B cell (primary cell): ENCODE measurements around the gene NUP93. TPM values are rescaled to one million over a fixed set of nuclear protein-coding genes. Genes with fewer than 3 reads are reported as not detected.
A peak's percentile ranks its signal among the peaks of the same experiment; 100 is the strongest.

Experiments used
- ATAC-seq: fragments of 200-7000 bp; cut with Tn5 transposase; one replicate; pipeline ENCODE4 v1.10.0; 2021; ENCODE audit warnings: low read depth, mild to moderate bottlenecking, moderate number of reproducible peaks, moderate library complexity
- CTCF ChIA-PET: fragments of 350-600 bp; sonication (Branson Sonifier 250); formaldehyde crosslinking; loops from one replicate; lab custom pipeline; 2021; ENCODE audit warnings: antibody characterized with exemption, inconsistent platforms; lab: Charles Lee
- POLR2A ChIA-PET: fragments of 350-600 bp; sonication (Branson Sonifier 250); formaldehyde crosslinking; loops from one replicate; lab custom pipeline; 2021; ENCODE audit warnings: antibody characterized with exemption; lab: Charles Lee
- DNase-seq: peaks from one replicate; pipeline ENCODE4 v3.0.0; 2013
- H2AFZ ChIP-seq: 2 replicates; pipeline ENCODE4 v1.6.1; 2012; ENCODE audit warnings: mild to moderate bottlenecking, low read depth, low read length; ENCODE audit not compliant: insufficient read depth, poor library complexity, severe bottlenecking
- H3K27ac ChIP-seq, 2 donors: 1 replicate in 1 of 2; 2 replicates in 1 of 2; pipeline ENCODE4 v1.5.1; 2012 to 2013; ENCODE audit warnings: low read length in 2 of 2, mild to moderate bottlenecking in 2 of 2, moderate library complexity in 1 of 2
- H3K27me3 ChIP-seq, 4 experiments: fragments of 200-600 bp in 1 of 4; sonication (generic) in 1 of 4; replicated peaks in 1 of 4; 1 replicate in 2 of 4; 2 replicates in 2 of 4; pipeline versions ENCODE4 v1.6.1 to v1.7.0; 2013 to 2016; ENCODE audit warnings: low read length in 3 of 4, mild to moderate bottlenecking in 2 of 4, mixed read lengths in 1 of 4, moderate library complexity in 1 of 4; ENCODE audit not compliant: insufficient read depth in 4 of 4, control insufficient read depth in 3 of 4; ENCODE audit errors: control extremely low read depth in 1 of 4
- H3K36me3 ChIP-seq, 2 experiments: replicated peaks in 1 of 2; 1 replicate in 1 of 2; 2 replicates in 1 of 2; pipeline versions ENCODE4 v1.6.1 to v1.7.1; 2013; ENCODE audit warnings: low read length in 1 of 2; ENCODE audit not compliant: insufficient read depth in 2 of 2, control insufficient read depth in 1 of 2; ENCODE audit errors: control extremely low read depth in 1 of 2, extremely low read depth in 1 of 2
- H3K4me1 ChIP-seq, 2 donors: fragments of 200-600 bp in 1 of 2; sonication (generic) in 1 of 2; 1 replicate in 1 of 2; 2 replicates in 1 of 2; pipeline versions ENCODE4 v1.5.1 to v1.6.1; 2013 to 2017; ENCODE audit warnings: low read length in 2 of 2; ENCODE audit not compliant: control insufficient read depth in 2 of 2, insufficient read depth in 2 of 2
- H3K4me2 ChIP-seq: replicated peaks from 2 replicates; pipeline ENCODE3; 2012; ENCODE audit warnings: mild to moderate bottlenecking, low read depth, low read length; ENCODE audit not compliant: poor library complexity, severe bottlenecking
- H3K4me3 ChIP-seq, 5 experiments: fragments of 200-600 bp in 1 of 5; sonication (generic) in 1 of 5; 1 replicate in 3 of 5; 2 replicates in 2 of 5; pipeline versions ENCODE4 v1.5.1 to v1.7.0; 2011 to 2016; ENCODE audit warnings: low read length in 4 of 5, mild to moderate bottlenecking in 4 of 5, low read depth in 2 of 5, control low read depth in 1 of 5, moderate library complexity in 1 of 5; ENCODE audit not compliant: insufficient read depth in 1 of 5; ENCODE audit errors: control extremely low read depth in 1 of 5, extremely low read depth in 1 of 5
- H3K79me2 ChIP-seq: fragments of 200-600 bp; sonication (generic); one replicate; pipeline ENCODE4 v1.6.0; 2016; ENCODE audit warnings: low read length; ENCODE audit not compliant: control insufficient read depth, insufficient read depth
- H3K9ac ChIP-seq: fragments of 200-600 bp; sonication (generic); 2 replicates; pipeline ENCODE4 v1.6.1; 2017; ENCODE audit warnings: mild to moderate bottlenecking, low read length, moderate library complexity
- H3K9me3 ChIP-seq, 3 donors: one replicate each; pipeline versions ENCODE4 v1.6.1 to v1.7.1; 2013; ENCODE audit warnings: low read length in 2 of 3; ENCODE audit not compliant: control insufficient read depth in 2 of 3, insufficient read depth in 1 of 3; ENCODE audit errors: control extremely low read depth in 1 of 3
- H4K20me1 ChIP-seq: 2 replicates; pipeline ENCODE4 v1.6.0; 2012; ENCODE audit warnings: mild to moderate bottlenecking, low read length; ENCODE audit not compliant: insufficient read depth, control insufficient read depth, poor library complexity, severe bottlenecking
- H3K27ac Mint-ChIP-seq: one replicate; pipeline ENCODE4 v1.8.0; 2021; ENCODE audit warnings: mixed read lengths
- H3K27me3 Mint-ChIP-seq: one replicate; pipeline ENCODE4 v1.8.0; 2021; ENCODE audit warnings: mixed read lengths
- H3K4me1 Mint-ChIP-seq: one replicate; pipeline ENCODE4 v1.8.0; 2021; ENCODE audit warnings: mixed read lengths
- H3K4me3 Mint-ChIP-seq: one replicate; pipeline ENCODE4 v1.8.0; 2021; ENCODE audit warnings: mixed read lengths
- H3K9me3 Mint-ChIP-seq: one replicate; pipeline ENCODE4 v1.8.0; 2022; ENCODE audit warnings: mixed read lengths; ENCODE audit not compliant: insufficient read depth
- CTCF ChIP-seq: fragments of 200-600 bp; IDR thresholded peaks from one replicate; pipeline ENCODE4 v1.8.0; 2022; ENCODE audit warnings: antibody characterized with exemption, mild to moderate bottlenecking
- EZH2 ChIP-seq: IDR thresholded peaks from 2 replicates; pipeline ENCODE4 v1.6.1; 2012; ENCODE audit warnings: borderline replicate concordance, low read depth, mild to moderate bottlenecking, moderate library complexity, low read length; ENCODE audit not compliant: insufficient read depth, poor library complexity, severe bottlenecking
- WGBS: methylation state at CpG from one replicate; pipeline ENCODE4 v1.1.5; 2013; ENCODE audit warnings: missing lambda C conversion rate; ENCODE audit not compliant: insufficient coverage; 5-methylcytosine and 5-hydroxymethylcytosine counted together
- intact Hi-C: fragments of 100-400 bp; cut with micrococcal nuclease; formaldehyde crosslinking; loops from one replicate; pipeline ENCODE4 v1.10.0; 2022
- polyA plus RNA-seq: library from polyadenylated mRNA; depleted of rRNA; stranded (reverse); fragments of >200 nt; gene quantifications from 2 replicates; pipeline ENCODE4 v1.2.3, GENCODE V29; 2012
- total RNA-seq, 2 donors: library from RNA; stranded (reverse); fragments of 120-200 nt in 1 of 2; gene quantifications; 1 replicate in 1 of 2; 2 replicates in 1 of 2; pipeline versions ENCODE4 v1.2.3 to v1.2.4, GENCODE V29; 2013 to 2022

NUP93 gene
- total and polyA plus RNA-seq, 2 donors (not counting 1 experiment from before 2014, with no cell fraction given) = 23.6 to 64.6 TPM

- Histone ChIP-seq H3K4me3 (no peak overlapping the region), H3K27ac (peak overlapping the region in 1 of 2 donors; percentile 21), H3K79me2 (no peaks in the 10 kb centered on the region), H3K4me1 (peaks cover 15 to 57% of the 10 kb centered on the region in 2 donors), H3K36me3 (no peaks in the 10 kb centered on the region), H3K4me2 (no peak overlapping the region), H2AFZ (no peak overlapping the region), H3K9ac (no peak overlapping the region), H3K27me3 (no peaks in the 10 kb centered on the region), H3K9me3 (no peaks in the 10 kb centered on the region), H4K20me1 (no peaks in the 10 kb centered on the region)
- ATAC-seq (no peak), DNase-seq (peak; percentile 53)
- Mint-ChIP-seq H3K27ac (peak overlapping the region; percentile 15), H3K9me3 (no peaks in the 10 kb centered on the region), H3K4me1 (peaks cover 34% of the 10 kb centered on the region), H3K27me3 (no peaks in the 10 kb centered on the region), H3K4me3 (no peak overlapping the region)
- TF ChIP-seq CTCF (no peak), EZH2 (no peak)
- WGBS = 19% methylated on average over 4 of the region's 14 CpGs
- CTCF ChIA-PET = interaction anchor here (1.7 to 1.8 kb wide), 3 partner anchors 11 to 226 kb away, joined by 4 to 6 read pairs (median 6); no protein-coding TSS in a partner anchor
- POLR2A ChIA-PET = no interaction called here
- intact Hi-C loops = no loop called here
Measured at GRCh38 chr16:56858374-56858773, 128.4 kb downstream of the NUP93 start.

DNA sequence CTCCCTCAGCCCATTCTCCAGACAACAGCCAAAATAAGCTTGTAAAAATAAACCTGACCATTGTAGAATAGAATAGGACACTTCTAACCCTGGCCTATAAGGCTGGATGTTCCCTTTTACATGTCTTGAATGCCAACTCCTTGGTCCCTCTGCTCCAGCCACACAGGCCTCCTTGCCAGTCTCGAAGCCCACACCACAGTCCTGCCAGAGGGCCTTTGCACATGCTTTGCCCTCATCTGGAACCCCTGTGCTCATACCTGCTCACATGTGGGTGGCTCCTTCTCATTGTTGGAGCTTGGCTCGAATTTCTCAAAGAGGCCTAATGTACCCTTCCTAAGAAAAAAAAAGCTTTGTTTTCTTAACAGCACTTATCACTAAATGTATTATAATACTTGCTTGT is 129.7 kb downstream of the NUP93 start:
- H3K4me1 Mint-ChIP-seq = peaks cover 34% of the 10 kb centered on the region
- intact Hi-C loops = no loop called here
- Histone ChIP-seq H2AFZ (no peak overlapping the region), H3K27me3 (no peaks in the 10 kb centered on the region), H3K27ac (peak overlapping the region in 1 of 2 donors; percentile 65), H3K9ac (peak overlapping the region; percentile 49), H3K36me3 (no peaks in the 10 kb centered on the region), H3K9me3 (no peaks in the 10 kb centered on the region), H3K4me2 (peak overlapping the region; percentile 67), H3K79me2 (no peaks in the 10 kb centered on the region), H4K20me1 (no peaks in the 10 kb centered on the region), H3K4me3 (no peak overlapping the region), H3K4me1 (peaks cover 15 to 58% of the 10 kb centered on the region in 2 donors)
- ATAC-seq = no peak
- TF ChIP-seq CTCF = no peak
- TF ChIP-seq EZH2 = no peak
- POLR2A ChIA-PET = interaction anchor here (0.6 to 1.1 kb wide), 3 partner anchors 72 to 88 kb away, joined by 3 to 9 read pairs (median 3); no protein-coding TSS in a partner anchor
- CTCF ChIA-PET = interaction anchor here (1.0 to 1.8 kb wide), 5 partner anchors 10 to 225 kb away, joined by 3 to 6 read pairs (median 5); no protein-coding TSS in a partner anchor
- WGBS = 100% methylated on average over 1 of the region's 2 CpGs
- DNase-seq = no peak
- H3K4me3 Mint-ChIP-seq = no peak overlapping the region
- no peaks in the 10 kb centered on the region for H3K27me3 Mint-ChIP-seq
- H3K27ac Mint-ChIP-seq = peak overlapping the region; percentile 92
- H3K9me3 Mint-ChIP-seq = no peaks in the 10 kb centered on the region
